SK-N-SH treated with all-trans-retinoic acid at 6 μM for 48 hours (cell line): Measurements from ENCODE around the gene STOM.

Experiments
- ATAC-seq: fragments of 200-7000 bp; cut with Tn5 transposase; 3 replicates; pipeline ENCODE4 v1.9.1; 2020; ENCODE audit warnings: mild to moderate bottlenecking, moderate library complexity
- ARNTL ChIP-seq: fragments of 450-650 bp; formaldehyde crosslinking; IDR thresholded peaks from 2 replicates; pipeline ENCODE4 v1.5.0; 2020; ENCODE audit warnings: low read depth, mild to moderate bottlenecking, moderate library complexity, borderline replicate concordance
- BACH2 ChIP-seq: fragments of 250-450 bp; sonication (Bioruptor Pico); IDR thresholded peaks from 2 replicates; pipeline ENCODE4 v1.9.0; 2021; ENCODE audit warnings: mild to moderate bottlenecking, borderline replicate concordance
- CSDC2 ChIP-seq: fragments of 250-450 bp; sonication (Bioruptor Pico); IDR thresholded peaks from 2 replicates; pipeline ENCODE4 v1.5.0; 2020; ENCODE audit warnings: mild to moderate bottlenecking, moderate library complexity
- CSRNP3 ChIP-seq: fragments of 250-450 bp; sonication (Bioruptor Pico); IDR thresholded peaks from 2 replicates; pipeline ENCODE4 v1.5.1; 2021; ENCODE audit warnings: mild to moderate bottlenecking, moderate library complexity
- ESRRG ChIP-seq: fragments of 250-450 bp; sonication (Bioruptor Pico); IDR thresholded peaks from 2 replicates; pipeline ENCODE4 v1.6.1; 2021; ENCODE audit warnings: mild to moderate bottlenecking
- GLIS3 ChIP-seq: fragments of 250-450 bp; sonication (Bioruptor Pico); IDR thresholded peaks from 2 replicates; pipeline ENCODE4 v1.5.0; 2020; ENCODE audit warnings: mild to moderate bottlenecking, moderate library complexity
- ISL1 ChIP-seq: fragments of 250-450 bp; sonication (Bioruptor Pico); IDR thresholded peaks from 2 replicates; pipeline ENCODE4 v2.1.2; 2022; ENCODE audit warnings: mild to moderate bottlenecking, moderate library complexity
- OSR1 ChIP-seq: fragments of 250-450 bp; sonication (Bioruptor Pico); IDR thresholded peaks from 2 replicates; pipeline ENCODE4 v1.8.0; 2022; ENCODE audit warnings: moderate library complexity, mild to moderate bottlenecking, inconsistent platforms
- POU6F1 ChIP-seq: fragments of 250-450 bp; sonication (Bioruptor Pico); IDR thresholded peaks from 2 replicates; pipeline ENCODE4 v1.8.0; 2021; ENCODE audit warnings: low read depth, mild to moderate bottlenecking, moderate library complexity, borderline replicate concordance
- PPARA ChIP-seq: fragments of 250-450 bp; sonication (Bioruptor Pico); IDR thresholded peaks from 2 replicates; pipeline ENCODE4 v1.5.0; 2020; ENCODE audit warnings: mild to moderate bottlenecking, borderline replicate concordance
- RARB ChIP-seq: fragments of 250-450 bp; sonication (Bioruptor Pico); IDR thresholded peaks from 2 replicates; pipeline ENCODE4 v1.8.0; 2021; ENCODE audit warnings: mild to moderate bottlenecking, moderate library complexity
- SNAI2 ChIP-seq: fragments of 250-450 bp; sonication (Bioruptor Pico); IDR thresholded peaks from 2 replicates; pipeline ENCODE4 v1.5.0; 2020; ENCODE audit warnings: mild to moderate bottlenecking, moderate library complexity
- TCF4 ChIP-seq: fragments of 250-450 bp; sonication (Bioruptor Pico); IDR thresholded peaks from 2 replicates; pipeline ENCODE4 v1.8.0; 2021; ENCODE audit warnings: mild to moderate bottlenecking, moderate library complexity, borderline replicate concordance
- TOX ChIP-seq: fragments of 250-450 bp; sonication (Bioruptor Pico); IDR thresholded peaks from 2 replicates; pipeline ENCODE4 v1.8.0; 2021; ENCODE audit warnings: mild to moderate bottlenecking, moderate library complexity, borderline replicate concordance
- TSHZ2 ChIP-seq: fragments of 250-450 bp; sonication (Bioruptor Pico); IDR thresholded peaks from 2 replicates; pipeline ENCODE4 v1.5.0; 2020; ENCODE audit warnings: mild to moderate bottlenecking, moderate library complexity
- ZC3H10 ChIP-seq: fragments of 250-450 bp; sonication (Bioruptor Pico); IDR thresholded peaks from 2 replicates; pipeline ENCODE4 v1.5.1; 2021; ENCODE audit warnings: mild to moderate bottlenecking, moderate library complexity
- ZFP3 ChIP-seq: fragments of 250-450 bp; sonication (Bioruptor Pico); IDR thresholded peaks from 2 replicates; pipeline ENCODE4 v1.5.0; 2020; ENCODE audit warnings: mild to moderate bottlenecking, moderate library complexity
- ZFP30 ChIP-seq: fragments of 450-650 bp; formaldehyde crosslinking; IDR thresholded peaks from 2 replicates; pipeline ENCODE4 v1.5.0; 2022; ENCODE audit warnings: mild to moderate bottlenecking, moderate library complexity
- ZNF565 ChIP-seq: fragments of 450-650 bp; formaldehyde crosslinking; conservative IDR thresholded peaks from 2 replicates; pipeline ENCODE4 v1.5.0; 2020; ENCODE audit warnings: low read depth, mild to moderate bottlenecking, moderate library complexity
- ZNF70 ChIP-seq: fragments of 450-650 bp; formaldehyde crosslinking; IDR thresholded peaks from 2 replicates; pipeline ENCODE4 v1.5.0; 2020; ENCODE audit warnings: mild to moderate bottlenecking, moderate library complexity
- ZNF8 ChIP-seq: fragments of 450-650 bp; formaldehyde crosslinking; IDR thresholded peaks from 2 replicates; pipeline ENCODE4 v1.5.0; 2020; ENCODE audit warnings: mild to moderate bottlenecking, moderate library complexity
- TF ChIP-seq, protein P1 (sequence below): fragments of 250-450 bp; sonication (Bioruptor Pico); IDR thresholded peaks from 2 replicates; pipeline ENCODE4 v1.5.1; 2020; ENCODE audit warnings: low read depth, mild to moderate bottlenecking, moderate library complexity
- TF ChIP-seq, protein P2 (sequence below): fragments of 250-450 bp; sonication (Bioruptor Pico); IDR thresholded peaks from 2 replicates; pipeline ENCODE4 v1.8.0; 2020; ENCODE audit warnings: mild to moderate bottlenecking, moderate library complexity, borderline replicate concordance

STOM gene

DNA sequence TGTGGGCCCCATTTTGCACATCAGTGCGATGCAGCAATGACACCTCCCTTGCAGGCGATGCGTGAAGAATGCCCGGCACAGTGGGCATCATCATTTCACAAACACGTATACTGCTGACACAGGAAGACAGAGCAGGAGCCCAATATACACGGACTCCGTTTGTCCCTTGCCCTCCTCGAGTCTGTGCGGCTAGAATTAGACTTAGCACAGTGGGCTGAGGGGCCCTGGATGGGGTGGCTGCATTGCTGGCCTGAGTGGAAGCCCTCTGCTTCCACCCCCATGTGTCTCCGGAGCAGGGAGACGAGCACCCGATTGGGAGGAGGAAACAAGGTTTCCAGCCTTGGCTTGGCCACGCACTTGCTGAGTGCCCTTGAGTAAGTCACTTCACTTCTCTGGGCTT is 61.3 kb downstream of the STOM start:
- TF ChIP-seq ZNF8 (CRISPR knock-in tag) = no peak
- TF ChIP-seq GLIS3 (CRISPR knock-in tag) = no peak
- no peak for TF ChIP-seq PPARA
- TF ChIP-seq ZFP3 (CRISPR knock-in tag) = no peak
- no peak for TF ChIP-seq ZC3H10
- ATAC-seq = no peak

DNA sequence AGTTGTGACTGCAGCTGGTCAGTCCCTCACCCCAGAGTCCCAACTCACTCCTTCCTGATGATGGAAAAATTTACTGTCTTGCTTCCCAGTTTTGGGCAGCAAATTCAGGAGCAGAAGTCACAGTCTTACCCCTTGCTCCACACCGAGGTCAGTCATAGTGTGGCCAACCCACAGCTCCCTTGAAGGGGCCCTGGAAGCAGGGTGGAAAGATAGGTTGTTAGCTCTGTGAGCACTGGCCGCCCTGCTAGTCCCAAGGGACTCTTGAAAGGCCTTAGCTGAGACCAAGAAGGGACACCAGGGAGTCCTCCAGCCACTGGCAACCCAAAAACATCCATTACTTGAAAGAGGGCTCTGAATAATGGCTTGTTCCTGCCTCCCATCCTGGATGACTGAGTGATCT is 62.1 kb downstream of the STOM start:
- no peak for TF ChIP-seq ZFP30 (CRISPR knock-in tag)
- TF ChIP-seq, protein P1, sequence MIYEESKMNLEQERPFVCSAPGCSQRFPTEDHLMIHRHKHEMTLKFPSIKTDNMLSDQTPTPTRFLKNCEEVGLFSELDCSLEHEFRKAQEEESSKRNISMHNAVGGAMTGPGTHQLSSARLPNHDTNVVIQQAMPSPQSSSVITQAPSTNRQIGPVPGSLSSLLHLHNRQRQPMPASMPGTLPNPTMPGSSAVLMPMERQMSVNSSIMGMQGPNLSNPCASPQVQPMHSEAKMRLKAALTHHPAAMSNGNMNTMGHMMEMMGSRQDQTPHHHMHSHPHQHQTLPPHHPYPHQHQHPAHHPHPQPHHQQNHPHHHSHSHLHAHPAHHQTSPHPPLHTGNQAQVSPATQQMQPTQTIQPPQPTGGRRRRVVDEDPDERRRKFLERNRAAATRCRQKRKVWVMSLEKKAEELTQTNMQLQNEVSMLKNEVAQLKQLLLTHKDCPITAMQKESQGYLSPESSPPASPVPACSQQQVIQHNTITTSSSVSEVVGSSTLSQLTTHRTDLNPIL (CRISPR knock-in tag) = no peak
- TF ChIP-seq PPARA = no peak
- no peak for TF ChIP-seq CSRNP3 (CRISPR knock-in tag)
- TF ChIP-seq GLIS3 (CRISPR knock-in tag) = no peak
- TF ChIP-seq TCF4 (CRISPR knock-in tag) = no peak
- TF ChIP-seq ZC3H10 = no peak
- TF ChIP-seq ZNF565 = no peak
- no peak for TF ChIP-seq POU6F1 (CRISPR knock-in tag)
- no peak for TF ChIP-seq SNAI2
- TF ChIP-seq ZFP3 (CRISPR knock-in tag) = no peak
- TF ChIP-seq CSDC2 = no peak
- no peak for TF ChIP-seq OSR1 (CRISPR knock-in tag)
- TF ChIP-seq BACH2 (CRISPR knock-in tag) = no peak
- TF ChIP-seq ESRRG (CRISPR knock-in tag) = no peak
- TF ChIP-seq ISL1 (CRISPR knock-in tag) = no peak
- no peak for TF ChIP-seq ZNF8 (CRISPR knock-in tag)
- no peak for TF ChIP-seq TSHZ2 (CRISPR knock-in tag)
- no peak for TF ChIP-seq TOX (CRISPR knock-in tag)
- no peak for ATAC-seq

GRCh38 chr9:121305269-121305994 is 64.6 kb downstream of the STOM start:
- no peak for ATAC-seq
- TF ChIP-seq ISL1 (CRISPR knock-in tag) (no peak), OSR1 (CRISPR knock-in tag) (no peak), ZFP30 (CRISPR knock-in tag) (no peak), TOX (CRISPR knock-in tag) (no peak), CSRNP3 (CRISPR knock-in tag) (no peak), ARNTL (CRISPR knock-in tag) (no peak), ZNF70 (CRISPR knock-in tag) (no peak), TCF4 (CRISPR knock-in tag) (no peak), ZFP3 (CRISPR knock-in tag) (no peak), BACH2 (CRISPR knock-in tag) (no peak), TSHZ2 (CRISPR knock-in tag) (no peak), GLIS3 (CRISPR knock-in tag) (no peak), ESRRG (CRISPR knock-in tag) (no peak), SNAI2 (no peak), ZNF565 (no peak), ZNF8 (CRISPR knock-in tag) (no peak), RARB (CRISPR knock-in tag) (no peak)
- TF ChIP-seq, protein P2, sequence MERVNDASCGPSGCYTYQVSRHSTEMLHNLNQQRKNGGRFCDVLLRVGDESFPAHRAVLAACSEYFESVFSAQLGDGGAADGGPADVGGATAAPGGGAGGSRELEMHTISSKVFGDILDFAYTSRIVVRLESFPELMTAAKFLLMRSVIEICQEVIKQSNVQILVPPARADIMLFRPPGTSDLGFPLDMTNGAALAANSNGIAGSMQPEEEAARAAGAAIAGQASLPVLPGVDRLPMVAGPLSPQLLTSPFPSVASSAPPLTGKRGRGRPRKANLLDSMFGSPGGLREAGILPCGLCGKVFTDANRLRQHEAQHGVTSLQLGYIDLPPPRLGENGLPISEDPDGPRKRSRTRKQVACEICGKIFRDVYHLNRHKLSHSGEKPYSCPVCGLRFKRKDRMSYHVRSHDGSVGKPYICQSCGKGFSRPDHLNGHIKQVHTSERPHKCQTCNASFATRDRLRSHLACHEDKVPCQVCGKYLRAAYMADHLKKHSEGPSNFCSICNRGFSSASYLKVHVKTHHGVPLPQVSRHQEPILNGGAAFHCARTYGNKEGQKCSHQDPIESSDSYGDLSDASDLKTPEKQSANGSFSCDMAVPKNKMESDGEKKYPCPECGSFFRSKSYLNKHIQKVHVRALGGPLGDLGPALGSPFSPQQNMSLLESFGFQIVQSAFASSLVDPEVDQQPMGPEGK (CRISPR knock-in tag) = no peak
